Neural crest cell (in vitro differentiated cells): ENCODE measurements around the gene TANC1. TPM values are rescaled to one million over a fixed set of nuclear protein-coding genes. Genes with fewer than 3 reads are reported as not detected.

Experiments used
- DNase-seq: peaks from one replicate; pipeline ENCODE4 v3.0.0; 2021; ENCODE audit warnings: low read depth, mixed read lengths, low spot score
- H3K27ac Mint-ChIP-seq: one replicate; pipeline ENCODE4 v1.8.0; 2021; ENCODE audit warnings: mild to moderate bottlenecking, mixed read lengths; ENCODE audit not compliant: unreplicated experiment
- H3K27me3 Mint-ChIP-seq: 2 replicates; pipeline ENCODE4 v1.8.0; 2021; ENCODE audit warnings: low read depth, mild to moderate bottlenecking, mixed read lengths
- H3K36me3 Mint-ChIP-seq: 2 replicates; pipeline ENCODE4 v1.8.0; 2021; ENCODE audit warnings: low read depth, mild to moderate bottlenecking, mixed read lengths
- H3K4me1 Mint-ChIP-seq: 2 replicates; pipeline ENCODE4 v1.8.0; 2021; ENCODE audit warnings: mixed read lengths
- H3K4me3 Mint-ChIP-seq: one replicate; pipeline ENCODE4 v1.8.0; 2021; ENCODE audit warnings: mild to moderate bottlenecking, mixed read lengths
- H3K9me3 Mint-ChIP-seq: 2 replicates; pipeline ENCODE4 v1.8.0; 2021; ENCODE audit warnings: mixed read lengths
- total RNA-seq: library from RNA; stranded (reverse); gene quantifications from 2 replicates; pipeline ENCODE4 v1.2.1, GENCODE V29; 2021
- TF ChIP-seq, protein P1 (sequence below): fragments of 200-600 bp; sonication (generic); conservative IDR thresholded peaks from 2 replicates; pipeline ENCODE4 v1.5.0; 2021; ENCODE audit warnings: antibody characterized with exemption, mild to moderate bottlenecking

The TANC1 gene
- total RNA-seq, 1 donor from 2014 or later: 13.2 TPM

DNA sequence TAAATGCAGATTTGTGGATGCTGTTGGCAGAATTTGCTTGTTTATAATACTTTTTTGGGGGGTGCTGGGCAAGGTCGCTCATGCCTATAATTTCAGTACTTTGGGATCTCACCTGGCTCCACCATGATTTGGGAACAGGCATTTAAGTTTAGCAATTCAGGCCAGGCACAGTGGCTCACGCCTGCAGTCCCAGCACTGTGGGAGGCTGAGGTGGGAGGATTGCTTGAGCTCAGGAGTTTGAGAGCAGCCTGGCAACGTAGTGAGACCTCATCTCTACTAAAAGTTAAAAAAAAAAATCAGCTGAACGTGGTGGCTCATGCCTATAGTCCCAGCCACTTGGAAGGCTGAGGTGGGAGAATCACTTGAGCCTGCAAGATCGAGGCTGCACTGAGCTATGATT is 20.7 kb downstream of the TANC1 start:
- Mint-ChIP-seq H3K36me3 (no peaks in the 10 kb centered on the region), H3K4me1 (peaks cover 14% of the 10 kb centered on the region), H3K4me3 (no peak overlapping the region), H3K9me3 (no peaks in the 10 kb centered on the region), H3K27ac (no peak overlapping the region), H3K27me3 (no peaks in the 10 kb centered on the region)
- TF ChIP-seq, protein P1, sequence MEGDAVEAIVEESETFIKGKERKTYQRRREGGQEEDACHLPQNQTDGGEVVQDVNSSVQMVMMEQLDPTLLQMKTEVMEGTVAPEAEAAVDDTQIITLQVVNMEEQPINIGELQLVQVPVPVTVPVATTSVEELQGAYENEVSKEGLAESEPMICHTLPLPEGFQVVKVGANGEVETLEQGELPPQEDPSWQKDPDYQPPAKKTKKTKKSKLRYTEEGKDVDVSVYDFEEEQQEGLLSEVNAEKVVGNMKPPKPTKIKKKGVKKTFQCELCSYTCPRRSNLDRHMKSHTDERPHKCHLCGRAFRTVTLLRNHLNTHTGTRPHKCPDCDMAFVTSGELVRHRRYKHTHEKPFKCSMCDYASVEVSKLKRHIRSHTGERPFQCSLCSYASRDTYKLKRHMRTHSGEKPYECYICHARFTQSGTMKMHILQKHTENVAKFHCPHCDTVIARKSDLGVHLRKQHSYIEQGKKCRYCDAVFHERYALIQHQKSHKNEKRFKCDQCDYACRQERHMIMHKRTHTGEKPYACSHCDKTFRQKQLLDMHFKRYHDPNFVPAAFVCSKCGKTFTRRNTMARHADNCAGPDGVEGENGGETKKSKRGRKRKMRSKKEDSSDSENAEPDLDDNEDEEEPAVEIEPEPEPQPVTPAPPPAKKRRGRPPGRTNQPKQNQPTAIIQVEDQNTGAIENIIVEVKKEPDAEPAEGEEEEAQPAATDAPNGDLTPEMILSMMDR: no peak
- DNase-seq: no peak

DNA sequence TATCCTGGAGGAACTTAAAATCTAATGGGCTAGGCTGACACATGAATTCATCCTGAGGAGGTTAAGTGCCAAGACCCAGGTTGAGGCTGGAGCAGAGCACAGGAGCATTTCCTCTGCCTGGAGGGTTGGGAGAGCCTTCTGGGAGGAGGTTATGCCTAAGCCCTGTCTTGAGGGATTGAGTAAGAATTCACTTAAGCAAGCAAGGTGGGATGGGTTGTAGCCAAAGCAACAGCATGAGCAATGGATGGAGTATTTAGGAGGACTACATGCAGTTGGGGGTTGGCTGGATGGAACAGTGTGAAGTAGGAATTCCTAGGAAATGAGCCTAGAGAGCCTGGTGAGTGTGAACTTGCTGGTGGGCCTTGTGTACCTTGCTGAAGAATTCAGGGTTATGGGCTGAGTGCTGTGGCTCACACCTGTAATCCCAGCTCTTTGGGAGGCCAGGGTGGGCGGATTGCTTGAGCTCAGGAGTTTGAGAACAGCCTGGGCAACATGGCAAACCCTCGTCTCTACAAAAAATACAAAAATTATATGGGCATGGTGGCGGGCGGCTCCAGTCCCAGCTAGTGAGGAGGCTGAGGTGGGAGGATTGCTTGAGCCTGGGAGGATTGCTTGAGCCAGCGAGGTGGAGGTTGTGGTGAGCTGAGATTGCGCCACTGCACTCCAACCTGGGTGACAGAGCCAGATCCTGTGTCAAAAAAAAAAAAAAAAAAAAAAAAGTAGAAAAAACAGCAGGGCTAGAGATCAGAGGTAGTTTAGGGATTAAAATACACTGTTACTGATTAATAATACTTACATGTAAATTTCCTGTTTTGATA is 22.2 kb downstream of the TANC1 start:
- Mint-ChIP-seq H3K27me3 (no peaks in the 10 kb centered on the region), H3K4me3 (no peak overlapping the region), H3K27ac (no peak overlapping the region), H3K4me1 (peaks cover 10% of the 10 kb centered on the region), H3K9me3 (no peaks in the 10 kb centered on the region), H3K36me3 (no peaks in the 10 kb centered on the region)
- TF ChIP-seq, protein P1: no peak
- DNase-seq: no peak

DNA sequence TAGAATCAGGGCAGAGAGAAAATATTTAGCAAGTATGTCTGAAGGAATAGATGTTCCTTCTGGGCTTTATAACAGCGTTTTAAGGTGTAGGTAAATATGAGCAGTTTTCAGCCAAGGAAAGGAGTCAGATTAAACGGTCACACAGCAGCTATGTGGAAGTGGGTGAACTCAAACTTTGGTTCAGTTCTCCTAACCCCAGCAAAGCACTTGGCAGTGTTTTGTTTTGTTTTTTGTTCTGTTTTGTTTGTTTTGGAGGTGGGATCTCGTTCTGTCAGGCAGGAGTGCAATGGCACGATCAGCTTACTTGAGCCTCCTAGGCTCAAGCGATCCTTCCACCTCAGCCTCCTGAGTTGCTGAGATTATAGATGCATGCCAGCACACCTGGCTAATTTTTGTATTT is 24.6 kb downstream of the TANC1 start:
- Mint-ChIP-seq H3K36me3 (no peaks in the 10 kb centered on the region), H3K9me3 (no peaks in the 10 kb centered on the region), H3K27me3 (no peaks in the 10 kb centered on the region), H3K4me3 (no peak overlapping the region), H3K4me1 (peaks cover 15% of the 10 kb centered on the region), H3K27ac (no peak overlapping the region)
- TF ChIP-seq, protein P1: no peak
- DNase-seq: no peak

DNA sequence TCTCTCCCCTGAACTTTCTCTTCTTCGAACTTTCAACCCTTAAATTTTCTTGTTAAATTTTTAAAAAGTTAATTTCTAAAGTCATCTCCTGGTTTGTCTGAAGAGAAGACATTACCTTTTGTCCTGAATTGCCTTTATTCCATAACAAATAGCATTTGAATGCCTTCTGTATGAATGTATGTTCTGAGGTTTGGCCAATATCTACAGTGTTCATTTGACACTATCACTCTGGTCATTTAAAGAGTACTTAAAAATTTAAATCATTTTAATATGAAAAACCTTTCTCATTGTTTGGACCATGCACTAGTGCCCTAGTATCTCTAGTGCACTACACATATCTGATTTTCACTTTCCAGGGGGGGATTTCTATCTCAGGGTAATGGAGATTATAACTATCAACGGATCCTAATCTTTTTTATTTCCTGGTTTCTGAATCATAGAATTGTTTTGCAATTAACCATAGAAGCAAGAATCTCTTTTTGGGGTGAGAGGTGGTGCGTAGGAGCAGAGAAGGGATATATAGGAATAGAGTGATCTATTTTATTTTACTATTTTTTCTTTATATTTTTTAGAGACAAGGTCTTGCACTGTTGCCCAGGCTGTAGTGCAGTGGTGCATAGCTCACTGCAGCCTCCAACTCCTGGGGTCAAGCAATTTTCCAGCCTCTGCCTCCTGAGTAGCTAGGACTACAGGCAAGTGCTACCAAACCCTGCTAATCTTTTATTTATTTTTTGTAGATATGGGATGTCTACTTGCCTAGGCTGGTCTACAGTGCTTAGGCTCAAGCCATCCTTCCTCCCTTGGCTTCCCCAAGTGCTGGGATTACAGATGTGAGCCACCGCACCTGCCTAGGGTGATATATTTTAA is 25.5 kb downstream of the TANC1 start:
- TF ChIP-seq, protein P1: no peak
- Mint-ChIP-seq H3K36me3 (no peaks in the 10 kb centered on the region), H3K9me3 (no peaks in the 10 kb centered on the region), H3K27ac (no peak overlapping the region), H3K27me3 (no peaks in the 10 kb centered on the region), H3K4me1 (peaks cover 9% of the 10 kb centered on the region), H3K4me3 (no peak overlapping the region)
- no peak for DNase-seq

DNA sequence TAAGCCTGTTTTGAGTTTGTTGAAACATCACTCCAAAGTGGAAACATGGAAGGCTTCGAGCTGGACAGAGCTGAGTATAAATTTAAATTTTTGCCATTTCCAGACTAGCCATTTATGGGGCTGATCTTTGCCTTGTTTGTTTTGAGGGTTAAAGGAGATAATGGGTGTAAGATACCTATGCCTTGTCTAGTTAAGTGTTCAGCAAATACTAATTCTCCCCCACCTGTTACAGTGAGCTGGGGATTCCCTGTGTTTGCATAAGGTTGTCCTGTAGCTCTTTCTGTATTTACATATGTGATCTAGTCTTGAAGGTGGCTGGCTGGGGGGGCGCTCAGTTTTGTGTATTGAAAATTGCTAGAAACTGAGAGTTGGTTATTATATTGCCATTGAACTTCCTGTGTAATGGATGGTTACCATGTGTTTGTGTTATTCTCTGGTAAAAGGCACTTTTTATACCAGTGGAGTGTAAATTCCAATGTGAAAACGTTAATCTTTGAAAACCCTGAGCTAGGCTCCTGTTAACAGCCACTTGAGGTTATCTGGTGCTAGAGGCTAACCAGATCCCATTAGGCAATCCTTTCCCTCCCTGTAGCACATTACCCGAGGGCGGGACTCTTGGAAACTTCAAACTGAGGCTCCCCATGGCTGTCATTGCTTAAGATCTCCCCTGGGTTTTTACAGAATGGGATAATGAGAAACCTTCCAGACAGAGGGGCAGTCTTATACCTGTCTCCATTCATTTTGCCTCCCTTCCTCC is 26.7 kb downstream of the TANC1 start:
- no peak overlapping the region for H3K27ac Mint-ChIP-seq
- H3K9me3 Mint-ChIP-seq: no peaks in the 10 kb centered on the region
- no peaks in the 10 kb centered on the region for H3K36me3 Mint-ChIP-seq
- no peaks in the 10 kb centered on the region for H3K27me3 Mint-ChIP-seq
- H3K4me1 Mint-ChIP-seq: peaks cover 8% of the 10 kb centered on the region
- TF ChIP-seq, protein P1: no peak
- no peak for DNase-seq
- H3K4me3 Mint-ChIP-seq: no peak overlapping the region
